ENCODE data around the gene HBQ1.

- TF ChIP-seq CTCF (IDR thresholded peaks at IDR 0.05; ENCODE audit: low read depth, low read length, missing input control) (no peak), TAF1 (conservative IDR thresholded peaks at IDR 0.05) (no peak)
Observed at GRCh38 chr16:149024-149660, 31.1 kb upstream of the HBQ1 start.

Data from liver (tissue), 3 donors.